ENCODE data around the gene SDC4. TPM values are rescaled to one million over a fixed set of nuclear protein-coding genes. Genes with fewer than 3 reads are reported as not detected.

SDC4 gene
- total and polyA plus RNA-seq, 12 donors: 48.4 to 161 (median 92.8) TPM

DNA sequence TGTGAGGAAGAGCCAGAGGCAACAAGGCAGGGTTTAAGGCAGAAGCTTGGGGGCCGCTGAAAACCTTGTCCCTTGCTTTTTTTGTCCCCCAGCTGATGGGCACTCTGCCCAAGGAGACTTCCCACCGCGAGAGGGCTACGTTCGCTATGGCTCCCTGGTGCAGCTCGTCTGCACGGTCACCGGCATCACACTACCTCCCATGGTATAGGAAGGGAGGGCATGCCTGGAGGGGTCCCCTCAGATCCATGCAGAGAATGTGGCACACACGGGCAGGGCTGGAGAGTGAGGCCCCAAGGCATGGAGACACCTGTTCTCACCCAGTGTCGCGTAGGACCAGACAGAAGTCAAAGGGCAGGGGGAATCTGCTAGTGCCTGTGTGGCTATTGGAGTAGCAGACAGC lies 34.3 kb downstream of the SDC4 start:
- intact Hi-C loops (cut with DNase I): no loop called here
- H3K36me3 ChIP-seq: no peaks in the 10 kb centered on the region
- H3K4me1 ChIP-seq: peaks cover 0 to 5% (median 0%) of the 10 kb centered on the region in 9 donors
- DNase-seq (no peak), ATAC-seq (no peak)
- TF ChIP-seq, protein P1, sequence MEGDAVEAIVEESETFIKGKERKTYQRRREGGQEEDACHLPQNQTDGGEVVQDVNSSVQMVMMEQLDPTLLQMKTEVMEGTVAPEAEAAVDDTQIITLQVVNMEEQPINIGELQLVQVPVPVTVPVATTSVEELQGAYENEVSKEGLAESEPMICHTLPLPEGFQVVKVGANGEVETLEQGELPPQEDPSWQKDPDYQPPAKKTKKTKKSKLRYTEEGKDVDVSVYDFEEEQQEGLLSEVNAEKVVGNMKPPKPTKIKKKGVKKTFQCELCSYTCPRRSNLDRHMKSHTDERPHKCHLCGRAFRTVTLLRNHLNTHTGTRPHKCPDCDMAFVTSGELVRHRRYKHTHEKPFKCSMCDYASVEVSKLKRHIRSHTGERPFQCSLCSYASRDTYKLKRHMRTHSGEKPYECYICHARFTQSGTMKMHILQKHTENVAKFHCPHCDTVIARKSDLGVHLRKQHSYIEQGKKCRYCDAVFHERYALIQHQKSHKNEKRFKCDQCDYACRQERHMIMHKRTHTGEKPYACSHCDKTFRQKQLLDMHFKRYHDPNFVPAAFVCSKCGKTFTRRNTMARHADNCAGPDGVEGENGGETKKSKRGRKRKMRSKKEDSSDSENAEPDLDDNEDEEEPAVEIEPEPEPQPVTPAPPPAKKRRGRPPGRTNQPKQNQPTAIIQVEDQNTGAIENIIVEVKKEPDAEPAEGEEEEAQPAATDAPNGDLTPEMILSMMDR (IDR thresholded peaks at IDR 0.05): no peak
- no peaks in the 10 kb centered on the region for H3K9me3 ChIP-seq
- H3K27me3 ChIP-seq: peaks cover 0 to 81% (median 59%) of the 10 kb centered on the region in 7 donors
- H3K27ac ChIP-seq: no peak overlapping the region
- no peak overlapping the region for H3K4me3 ChIP-seq
- 81 to 83% methylated on average over 11 of the region's 11 CpGs for WGBS, 2 donors

DNA sequence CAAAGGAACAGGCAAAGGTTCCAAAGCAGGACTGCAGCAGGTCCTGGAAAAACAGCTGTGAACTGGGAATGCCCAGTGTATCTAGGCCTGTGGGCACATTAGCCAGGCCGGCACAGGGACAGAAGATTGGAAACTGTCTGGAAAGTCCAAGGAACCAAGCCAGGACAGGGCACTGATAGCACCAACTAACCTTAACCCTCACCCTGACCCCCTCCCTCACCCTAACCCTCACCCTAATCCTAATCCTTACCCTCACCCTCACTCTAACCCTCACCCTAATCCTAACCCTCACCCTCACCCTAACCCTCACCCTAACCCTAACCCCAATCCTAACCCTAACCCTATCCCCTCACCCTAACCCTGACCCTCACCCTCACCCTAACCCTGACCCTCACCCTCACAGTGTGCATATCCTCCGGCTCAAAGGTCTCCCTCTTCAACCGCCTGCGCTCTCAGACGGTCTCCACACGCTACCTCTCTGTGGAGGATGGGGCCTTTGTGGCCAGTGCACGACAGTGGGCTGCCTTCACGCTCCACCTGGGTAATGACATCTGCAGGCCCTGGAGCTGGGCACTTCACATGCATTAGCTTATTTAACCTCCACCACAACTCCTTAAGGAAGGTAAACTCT lies 35.0 kb downstream of the SDC4 start:
- ATAC-seq (no peak), DNase-seq (no peak)
- no peak overlapping the region for H3K4me3 ChIP-seq
- WGBS, 2 donors: 90 to 93% methylated on average over 8 of the region's 8 CpGs
- intact Hi-C loops (cut with DNase I): no loop called here
- no peak overlapping the region for H3K27ac ChIP-seq
- peaks cover 0 to 6% (median 0%) of the 10 kb centered on the region in 9 donors for H3K4me1 ChIP-seq
- H3K36me3 ChIP-seq: no peaks in the 10 kb centered on the region
- TF ChIP-seq, protein P1 (IDR thresholded peaks at IDR 0.05): no peak
- peaks cover 0 to 84% (median 59%) of the 10 kb centered on the region in 7 donors for H3K27me3 ChIP-seq
- no peaks in the 10 kb centered on the region for H3K9me3 ChIP-seq

DNA sequence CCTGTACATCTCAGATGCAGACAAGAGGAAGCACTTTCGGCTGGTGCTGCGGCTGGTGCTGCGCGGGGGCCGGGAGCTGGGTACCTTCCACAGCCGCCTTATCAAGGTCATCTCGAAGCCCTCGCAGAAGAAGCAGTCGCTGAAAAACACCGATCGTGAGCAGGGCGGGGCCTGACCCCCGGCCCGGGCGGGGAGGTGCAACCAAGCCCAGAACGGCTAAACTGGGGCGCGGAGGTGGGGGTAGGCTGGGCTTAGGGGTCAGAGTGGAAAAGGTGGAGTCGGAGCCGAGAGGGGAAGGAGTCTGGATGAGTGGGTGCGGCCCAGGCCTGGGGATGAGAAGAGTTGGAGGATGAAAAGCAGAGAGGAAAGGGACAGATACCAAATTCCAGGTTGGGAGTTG lies 36.0 kb downstream of the SDC4 start:
- peaks cover 0 to 86% (median 64%) of the 10 kb centered on the region in 7 donors for H3K27me3 ChIP-seq
- no peak for ATAC-seq
- intact Hi-C loops (cut with DNase I): no loop called here

DNA sequence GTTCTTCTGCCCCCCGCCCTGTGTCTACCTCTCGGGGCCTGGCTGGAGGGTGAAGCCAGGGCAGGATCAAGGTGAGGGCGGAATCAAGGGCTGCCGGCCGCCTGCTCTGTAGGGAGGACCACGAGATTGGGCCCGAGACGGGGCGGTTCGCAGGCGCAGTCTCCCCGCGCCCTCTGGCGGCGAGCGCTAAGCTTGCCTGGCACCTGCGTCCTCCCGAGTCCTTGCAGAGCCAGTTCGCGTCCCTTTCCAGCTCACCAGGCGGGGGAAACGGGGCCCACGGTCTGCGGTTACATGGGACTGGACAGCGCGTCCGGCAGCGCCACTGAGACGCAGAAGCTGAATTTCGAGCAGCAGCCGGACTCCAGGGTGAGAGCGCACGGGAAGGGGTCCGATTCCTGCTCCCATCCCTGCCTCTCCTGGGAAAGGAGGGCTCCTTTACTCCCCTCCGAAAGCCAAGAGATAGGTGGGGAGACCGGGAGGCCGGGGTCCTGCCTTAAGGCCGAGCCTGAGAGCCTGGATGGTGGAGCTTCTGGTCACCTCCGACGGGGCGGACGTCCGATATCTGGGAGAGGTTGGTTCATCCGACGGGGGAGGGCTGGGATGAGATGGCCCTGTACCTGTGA lies 36.5 kb downstream of the SDC4 start:
- ATAC-seq (peak in 7 of 8 donors; percentile 9 to 67 (median 48)), DNase-seq (peak in 1 of 2 donors; percentile 61)
- H3K9me3 ChIP-seq: no peaks in the 10 kb centered on the region
- peaks cover 0 to 9% (median 0%) of the 10 kb centered on the region in 9 donors for H3K4me1 ChIP-seq
- intact Hi-C loops (cut with DNase I): no loop called here
- H3K36me3 ChIP-seq: no peaks in the 10 kb centered on the region
- peaks cover under 1 to 86% (median 64%) of the 10 kb centered on the region in 7 donors for H3K27me3 ChIP-seq
- 16 to 18% methylated on average over 45 of the region's 45 CpGs for WGBS, 2 donors
- no peak overlapping the region for H3K27ac ChIP-seq
- H3K4me3 ChIP-seq: no peak overlapping the region
- TF ChIP-seq, protein P1 (IDR thresholded peaks at IDR 0.05): peak; percentile 44 to 84 (median 66)

More for the DNA sequence above, 36.0 kb downstream of the SDC4 start:
- TF ChIP-seq, protein P1 (IDR thresholded peaks at IDR 0.05): no peak
- peaks cover 0 to 9% (median 0%) of the 10 kb centered on the region in 9 donors for H3K4me1 ChIP-seq
- no peaks in the 10 kb centered on the region for H3K9me3 ChIP-seq
- no peak overlapping the region for H3K4me3 ChIP-seq
- 50 to 51% methylated on average over 21 of the region's 21 CpGs for whole genome bisulfite sequencing, 2 donors
- no peaks in the 10 kb centered on the region for H3K36me3 ChIP-seq
- DNase-seq: no peak
- H3K27ac ChIP-seq: no peak overlapping the region
